ENCODE results near the gene CDC45.
"Not testable (repeated sequence)": the region's sequence is repeated elsewhere in the genome, so short reads cannot be mapped to it uniquely, and the experiment has no call there.

Gene CDC45

DNA sequence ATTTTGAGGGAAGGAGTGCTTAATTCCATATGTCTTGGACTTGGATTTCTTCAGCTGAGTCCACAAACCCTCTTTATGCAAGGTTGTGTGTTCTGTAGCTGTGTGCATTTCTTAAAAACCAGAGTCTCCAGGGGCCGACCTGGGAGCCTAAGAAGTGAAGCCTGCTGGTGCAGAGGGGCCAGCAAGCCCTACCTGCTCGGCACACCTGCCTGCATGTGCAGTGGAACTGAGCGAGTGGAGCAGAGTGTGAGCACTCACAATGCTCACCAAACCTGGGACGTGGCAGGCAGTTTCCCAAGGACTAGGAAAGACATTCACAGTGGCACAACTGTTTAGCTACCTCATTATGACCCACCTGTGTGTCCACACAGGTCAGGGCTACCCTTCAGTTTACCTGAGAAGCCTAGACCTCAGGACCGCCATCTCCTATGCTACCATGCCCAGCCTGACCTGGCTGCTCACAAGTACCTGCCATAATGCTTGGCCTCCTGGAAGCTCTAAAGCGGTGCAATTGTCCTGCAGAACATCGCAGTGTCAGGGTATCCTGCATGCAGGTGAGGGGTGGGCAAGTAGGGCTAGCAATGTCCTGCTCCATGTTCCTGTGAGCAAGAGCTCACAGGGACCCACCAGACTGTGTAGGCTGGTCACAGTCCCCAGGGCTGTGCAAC is 36.0 kb upstream of the CDC45 start:
- no peak overlapping the region for H3K4me3 ChIP-seq (replicated peaks; ENCODE audit: low read depth, low read length)
- no peak for DNase-seq (ENCODE audit: low read depth)
- TF ChIP-seq, protein P1, sequence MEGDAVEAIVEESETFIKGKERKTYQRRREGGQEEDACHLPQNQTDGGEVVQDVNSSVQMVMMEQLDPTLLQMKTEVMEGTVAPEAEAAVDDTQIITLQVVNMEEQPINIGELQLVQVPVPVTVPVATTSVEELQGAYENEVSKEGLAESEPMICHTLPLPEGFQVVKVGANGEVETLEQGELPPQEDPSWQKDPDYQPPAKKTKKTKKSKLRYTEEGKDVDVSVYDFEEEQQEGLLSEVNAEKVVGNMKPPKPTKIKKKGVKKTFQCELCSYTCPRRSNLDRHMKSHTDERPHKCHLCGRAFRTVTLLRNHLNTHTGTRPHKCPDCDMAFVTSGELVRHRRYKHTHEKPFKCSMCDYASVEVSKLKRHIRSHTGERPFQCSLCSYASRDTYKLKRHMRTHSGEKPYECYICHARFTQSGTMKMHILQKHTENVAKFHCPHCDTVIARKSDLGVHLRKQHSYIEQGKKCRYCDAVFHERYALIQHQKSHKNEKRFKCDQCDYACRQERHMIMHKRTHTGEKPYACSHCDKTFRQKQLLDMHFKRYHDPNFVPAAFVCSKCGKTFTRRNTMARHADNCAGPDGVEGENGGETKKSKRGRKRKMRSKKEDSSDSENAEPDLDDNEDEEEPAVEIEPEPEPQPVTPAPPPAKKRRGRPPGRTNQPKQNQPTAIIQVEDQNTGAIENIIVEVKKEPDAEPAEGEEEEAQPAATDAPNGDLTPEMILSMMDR (IDR thresholded peaks at IDR 0.05; ENCODE audit: low read length, missing control alignments), result no peak

DNA sequence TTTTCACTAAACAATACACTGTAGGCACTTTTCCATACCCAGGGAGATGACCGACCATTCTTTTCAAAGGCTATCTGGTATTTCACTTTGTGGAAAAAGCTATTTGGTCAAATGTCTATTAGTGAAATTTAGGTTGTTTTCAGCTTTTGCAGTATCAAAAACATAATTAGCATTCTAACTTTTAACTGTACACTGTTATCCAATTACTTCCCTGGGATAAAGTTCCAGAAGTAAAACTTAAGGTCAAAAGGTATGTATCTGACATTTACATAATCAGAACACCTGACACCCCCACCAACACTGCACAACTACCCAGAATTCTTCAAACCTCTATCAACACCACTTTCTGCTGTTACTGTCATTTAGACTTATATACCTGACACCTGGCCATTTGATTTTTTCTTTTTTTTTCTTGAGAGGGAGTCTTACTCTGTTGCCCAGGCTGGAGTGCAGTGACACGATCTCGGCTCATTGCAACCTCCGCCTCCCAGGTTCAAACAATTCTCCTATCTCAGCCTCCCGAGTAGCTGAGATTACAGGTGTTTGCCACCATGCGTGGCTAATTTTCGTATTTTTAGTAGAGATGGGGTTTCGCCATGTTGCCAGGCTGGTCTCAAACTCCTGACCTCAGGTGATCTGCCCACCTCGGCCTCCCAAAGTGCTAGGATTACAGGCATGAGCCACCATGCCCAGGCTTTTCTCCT is 34.3 kb upstream of the CDC45 start:
- not testable (repeated sequence) for DNase-seq (ENCODE audit: low read depth); H3K4me3 ChIP-seq (replicated peaks; ENCODE audit: low read depth, low read length)

DNA sequence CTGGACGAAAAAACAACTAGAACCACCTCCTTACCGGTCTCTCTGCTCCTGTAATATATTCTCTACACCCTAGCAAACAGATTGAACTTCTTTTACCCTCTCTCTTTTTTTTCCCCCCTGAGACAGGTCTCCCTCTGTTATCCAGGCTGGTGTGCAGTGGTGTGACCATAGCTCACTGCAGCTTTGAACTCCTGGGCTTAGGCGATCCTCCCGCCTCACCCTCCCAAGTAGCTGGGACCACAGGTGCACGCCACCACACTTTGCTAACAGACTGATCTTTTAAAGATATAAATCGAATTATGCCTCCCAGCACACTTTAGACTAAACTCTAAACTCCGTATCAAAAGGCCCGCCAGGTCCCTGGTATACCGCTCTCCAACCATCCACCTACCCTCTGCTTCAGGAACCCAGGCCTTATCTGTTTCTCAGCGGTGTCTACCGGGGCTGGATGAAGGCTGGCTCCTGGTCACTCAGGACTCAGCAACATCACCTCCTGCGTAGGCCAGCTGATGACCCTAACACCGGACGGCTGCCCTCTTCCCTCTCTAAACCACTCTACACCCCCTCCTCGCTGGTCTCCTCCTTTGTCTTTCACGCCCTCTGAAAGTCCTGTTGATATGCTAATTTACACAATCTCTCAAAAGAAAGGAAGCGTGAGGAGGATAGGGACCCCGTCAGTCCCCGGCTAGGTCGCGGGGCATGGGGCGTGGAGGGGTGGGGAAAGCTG is 33.0 kb upstream of the CDC45 start:
- TF ChIP-seq, protein P1 (IDR thresholded peaks at IDR 0.05; ENCODE audit: low read length, missing control alignments), result no peak

DNA sequence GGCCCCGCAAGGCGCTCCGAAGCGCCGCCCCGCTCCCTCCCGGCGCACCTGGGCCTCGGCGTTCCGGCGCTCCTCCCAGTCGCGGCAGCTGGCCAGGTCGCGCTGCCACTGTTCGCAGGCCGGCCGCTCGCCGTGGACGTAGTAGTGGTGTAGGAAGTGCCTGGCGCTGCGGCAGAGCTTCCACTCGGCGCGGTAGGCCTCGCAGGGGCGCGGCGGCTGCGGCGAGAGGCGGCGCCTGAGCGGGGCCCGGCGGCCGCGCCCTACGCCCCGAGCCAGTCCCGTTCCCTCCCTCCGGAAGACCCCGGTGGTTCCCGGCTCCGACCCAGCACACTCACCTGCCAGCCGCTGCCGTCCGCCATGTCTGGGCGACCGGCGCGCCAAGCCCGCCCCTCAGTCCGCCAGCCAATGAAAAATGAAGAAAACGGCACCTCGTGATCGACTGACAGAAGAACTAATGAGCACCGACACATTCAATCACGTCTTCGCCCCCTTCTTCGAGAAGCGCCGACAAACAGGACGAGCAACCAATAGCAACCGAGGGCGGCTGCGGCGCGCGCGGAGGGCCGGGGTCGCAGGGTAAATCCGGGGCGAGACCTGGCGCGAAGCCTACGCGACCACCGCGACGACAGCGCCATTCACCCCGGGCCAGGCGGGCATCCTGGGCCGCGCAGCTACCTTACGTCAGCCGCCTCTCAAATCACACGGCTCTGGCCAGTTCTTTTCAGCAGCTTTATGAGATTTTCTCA is 32.2 kb upstream of the CDC45 start, which contains the start of gene C22orf39:
Gene C22orf39 (minus strand): TSS at position 382 of the 746 bp plus-strand sequence. CDS start 23 bp downstream, at position 359.
- DNase-seq (ENCODE audit: low read depth), result peak; percentile 94
- TF ChIP-seq, protein P1 (IDR thresholded peaks at IDR 0.05; ENCODE audit: low read length, missing control alignments), result no peak

More for the DNA sequence above, 33.0 kb upstream of the CDC45 start:
- H3K4me3 ChIP-seq (replicated peaks; ENCODE audit: low read depth, low read length), result peak overlapping the region; percentile 82
- DNase-seq (ENCODE audit: low read depth), result peak; percentile 7

DNA sequence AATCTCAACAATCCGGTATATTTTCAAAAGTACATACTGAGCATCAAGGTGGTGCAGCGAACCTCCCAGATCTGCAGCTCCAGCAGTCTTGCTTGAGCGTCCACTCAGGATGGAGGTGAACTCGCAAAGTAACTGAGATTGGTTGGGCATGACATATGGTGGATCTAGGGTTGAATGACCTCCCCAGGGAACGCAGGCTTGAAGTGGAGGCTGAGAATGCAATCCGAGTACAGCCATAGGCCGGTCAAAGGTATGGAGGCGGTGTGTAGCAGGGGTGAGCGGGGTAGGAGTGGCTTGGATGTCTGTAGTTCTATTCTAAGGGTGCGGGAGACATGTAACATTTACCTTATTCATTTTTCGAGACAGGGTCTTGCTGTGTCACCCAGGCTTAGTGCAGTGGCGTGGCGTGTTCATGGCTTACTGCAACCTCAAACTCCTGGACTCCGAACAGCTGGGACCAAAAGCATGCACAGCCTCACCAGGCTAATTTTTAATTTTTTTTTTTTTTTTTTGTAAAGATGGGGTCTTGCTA is 31.6 kb upstream of the CDC45 start:
- TF ChIP-seq, protein P1 (IDR thresholded peaks at IDR 0.05; ENCODE audit: low read length, missing control alignments), result no peak
- peak; percentile 70 for DNase-seq (ENCODE audit: low read depth)
- peak overlapping the region; percentile 82 for H3K4me3 ChIP-seq (replicated peaks; ENCODE audit: low read depth, low read length)

More for the DNA sequence above, 32.2 kb upstream of the CDC45 start, which contains the start of gene C22orf39:
- peak within 1 kb of the TSS; percentile 82 for H3K4me3 ChIP-seq (replicated peaks; ENCODE audit: low read depth, low read length)

DNA sequence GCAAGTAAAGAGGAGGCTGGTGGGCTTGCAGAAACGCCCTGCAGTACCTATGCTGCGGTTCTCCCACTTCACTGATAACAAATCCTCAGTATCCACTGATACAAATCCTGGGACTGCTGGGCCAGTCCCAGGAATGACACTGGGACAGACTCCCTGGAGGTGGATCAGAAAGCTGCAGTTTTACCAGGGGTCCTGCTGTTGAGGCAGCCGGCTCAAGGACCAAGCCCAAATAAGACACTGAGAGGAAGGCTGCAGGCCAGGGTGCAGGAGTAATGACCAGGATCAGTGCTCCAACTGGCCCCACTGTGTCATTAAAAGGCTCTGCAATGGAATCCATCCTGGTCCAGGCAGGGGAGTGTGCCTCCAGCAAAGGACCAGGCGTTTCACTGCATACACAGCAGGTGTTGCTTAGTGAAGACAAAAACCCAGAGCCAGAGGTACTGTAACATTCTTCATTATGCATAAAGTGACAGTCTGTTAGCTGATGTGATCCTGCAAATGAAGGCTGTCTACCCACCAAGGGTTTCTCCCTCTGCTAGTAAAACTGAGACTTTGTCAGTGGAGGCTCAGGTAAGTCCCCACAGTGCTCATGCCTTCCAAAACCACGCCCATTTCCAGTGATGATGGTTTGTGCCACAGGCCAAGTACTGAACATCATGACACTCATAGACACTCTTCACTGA is 30.8 kb upstream of the CDC45 start:
- no peak for DNase-seq (ENCODE audit: low read depth)
- TF ChIP-seq, protein P1 (IDR thresholded peaks at IDR 0.05; ENCODE audit: low read length, missing control alignments), result no peak
- no peak overlapping the region for H3K4me3 ChIP-seq (replicated peaks; ENCODE audit: low read depth, low read length)

Measured in fibroblast of pulmonary artery (primary cell).